GM12878 (cell line): Measurements from ENCODE around the gene CA7. TPM values are rescaled to one million over a fixed set of nuclear protein-coding genes. Genes with fewer than 3 reads are reported as not detected.

ENCODE experiments used
- ATAC-seq: fragments of 200-7000 bp; cut with Tn5 transposase; 3 replicates; pipeline ENCODE4 v1.9.1; 2020; ENCODE audit warnings: mild to moderate bottlenecking, moderate library complexity
- BruUV-seq: library from RNA; stranded (reverse); fragments of 400-500 nt; replicated peaks from 2 replicates; lab custom pipeline; 2021; lab: Mats Ljungman, UMichigan
- CTCF ChIA-PET: fragments of 300-600 bp; sonication (Branson Sonifier 250); formaldehyde crosslinking; extraction: SDS; loops from one replicate; lab custom pipeline; 2021; ENCODE audit warnings: inconsistent platforms; lab: Yijun Ruan, JAX
- POLR2A ChIA-PET: fragments of 350-600 bp; formaldehyde crosslinking; extraction: SDS; loops from one replicate; lab custom pipeline; 2021; ENCODE audit warnings: inconsistent platforms; lab: Charles Lee
- RAD21 ChIA-PET: fragments of 300-600 bp; sonication (Branson Sonifier 250); formaldehyde crosslinking; loops from one replicate; lab custom pipeline; 2023; ENCODE audit warnings: antibody characterized with exemption; ENCODE audit not compliant: unreplicated experiment; lab: Charles Lee
- SMC1A ChIA-PET: fragments of 300-600 bp; sonication (Branson Sonifier 250); formaldehyde crosslinking; loops from one replicate; lab custom pipeline; 2023; ENCODE audit not compliant: unreplicated experiment, uncharacterized antibody; lab: Charles Lee
- DNase-seq: peaks from one replicate; pipeline ENCODE4 v3.0.0-alpha.2; 2011; ENCODE audit warnings: low read depth, low spot score
- FAIRE-seq: peaks from 3 replicates; lab custom pipeline; 2011; peaks lifted over from hg19 to GRCh38; lab: Jason Lieb, UNC
- H2AFZ ChIP-seq: 2 replicates; pipeline ENCODE4 v1.6.0; 2011; ENCODE audit warnings: low read depth, low read length, control low read depth; ENCODE audit not compliant: control insufficient read depth
- H3K27ac ChIP-seq: 2 replicates; pipeline ENCODE4 v1.5.1; 2011; ENCODE audit warnings: control low read depth; ENCODE audit not compliant: control insufficient read depth, insufficient read depth
- H3K27me3 ChIP-seq, 2 experiments: replicated peaks in 1 of 2; 2 replicates each; pipeline versions ENCODE4 v1.6.0 to v1.6.1; 2011; ENCODE audit warnings: low read length in 1 of 2; ENCODE audit not compliant: control insufficient read depth in 2 of 2, insufficient read depth in 2 of 2
- H3K36me3 ChIP-seq, 2 experiments: 2 replicates each; pipeline ENCODE4 v1.5.1; 2011; ENCODE audit warnings: low read length in 1 of 2; ENCODE audit not compliant: control insufficient read depth in 2 of 2, insufficient read depth in 2 of 2
- H3K4me1 ChIP-seq: 2 replicates; pipeline ENCODE4 v1.6.1; 2011; ENCODE audit warnings: mild to moderate bottlenecking, low read length, moderate library complexity, mixed read lengths; ENCODE audit not compliant: control insufficient read depth, insufficient read depth
- H3K4me2 ChIP-seq: 2 replicates; pipeline ENCODE4 v1.6.0; 2011; ENCODE audit warnings: control low read depth; ENCODE audit not compliant: control insufficient read depth, insufficient read depth
- H3K4me3 ChIP-seq: fragments of 200-600 bp; sonication (generic); 2 replicates; pipeline ENCODE4 v1.5.1; 2016
- H3K79me2 ChIP-seq: 2 replicates; pipeline ENCODE4 v1.6.0; 2011; ENCODE audit warnings: low read length; ENCODE audit not compliant: control insufficient read depth, insufficient read depth
- H3K9ac ChIP-seq: 2 replicates; pipeline ENCODE4 v1.8.0; 2011; ENCODE audit warnings: low read length, control low read depth, mixed read lengths; ENCODE audit not compliant: control insufficient read depth, insufficient read depth
- H3K9me3 ChIP-seq: replicated peaks from 3 replicates; pipeline ENCODE4 v1.5.1; 2011; ENCODE audit warnings: mild to moderate bottlenecking, low read length; ENCODE audit not compliant: control insufficient read depth, insufficient read depth
- H4K20me1 ChIP-seq: 2 replicates; pipeline ENCODE4 v1.6.0; 2011; ENCODE audit not compliant: control insufficient read depth, insufficient read depth
- BACH1 ChIP-seq: fragments of 450-650 bp; IDR thresholded peaks from 2 replicates; pipeline ENCODE4 v1.6.1; 2017; ENCODE audit warnings: mild to moderate bottlenecking, borderline replicate concordance
- E2F4 ChIP-seq: IDR thresholded peaks from 2 replicates; pipeline ENCODE4 v1.6.1; 2012; ENCODE audit warnings: low read depth, low read length, improper control_type of control experiment
- ETV6 ChIP-seq, 2 experiments: fragments of 450-650 bp in 1 of 2; IDR thresholded peaks in 1 of 2; conservative IDR thresholded peaks in 1 of 2; 2 replicates each; pipeline ENCODE4 v1.6.1; 2014; ENCODE audit warnings: antibody characterized with exemption in 1 of 2, borderline replicate concordance in 1 of 2, low read depth in 1 of 2, mild to moderate bottlenecking in 1 of 2, moderate library complexity in 1 of 2
- FOXK2 ChIP-seq: fragments of 450-650 bp; IDR thresholded peaks from 2 replicates; pipeline ENCODE4 v1.6.1; 2017; ENCODE audit warnings: mild to moderate bottlenecking, moderate library complexity
- MTA3 ChIP-seq: IDR thresholded peaks from 2 replicates; pipeline ENCODE4 v1.6.1; 2012; ENCODE audit warnings: low read length, inconsistent platforms, borderline replicate concordance
- NFIC ChIP-seq: IDR thresholded peaks from 2 replicates; pipeline ENCODE4 v1.6.1; 2012; ENCODE audit warnings: low read depth, mild to moderate bottlenecking, inconsistent platforms, low read length, moderate library complexity
- PML ChIP-seq: IDR thresholded peaks from 2 replicates; pipeline ENCODE4 v1.6.1; 2012; ENCODE audit warnings: low read length, inconsistent platforms
- STAT3 ChIP-seq: IDR thresholded peaks from 2 replicates; pipeline ENCODE4 v1.6.1; 2011; ENCODE audit warnings: low read depth, low read length, improper control_type of control experiment
- ZNF274 ChIP-seq: IDR thresholded peaks from one replicate; pipeline ENCODE4 v1.8.0; 2011; ENCODE audit not compliant: insufficient read length, insufficient read depth
- ZNF622 ChIP-seq: fragments of 450-650 bp; IDR thresholded peaks from 2 replicates; pipeline ENCODE4 v1.6.1; 2017; ENCODE audit warnings: mild to moderate bottlenecking, inconsistent platforms
- WGBS: methylation state at CpG from one replicate; pipeline ENCODE4 v1.1.6; 2016; ENCODE audit warnings: low lambda C conversion rate; ENCODE audit not compliant: insufficient replicate concordance, insufficient coverage; ENCODE audit errors: missing lambda C conversion rate; 5-methylcytosine and 5-hydroxymethylcytosine counted together
- in situ Hi-C: fragments of 300-500 bp; cut with MboI; formaldehyde crosslinking; loops from 9 replicates; pipeline ENCODE4 v1.14.3; 2018; ENCODE audit warnings: mixed read lengths
- intact Hi-C: fragments of 100-400 bp; cut with micrococcal nuclease; formaldehyde crosslinking; loops from one replicate; pipeline ENCODE4 v1.14.2; 2022; ENCODE audit not compliant: unreplicated experiment
- polyA plus RNA-seq, 11 experiments: library from polyadenylated mRNA; depleted of rRNA in 4 of 11; unstranded in 6 of 11; stranded (reverse) in 5 of 11; fragments of >200 nt; fragmentation: Nextera tagmentation in 4 of 11; fragmentation: Illumina TruSeq in 1 of 11; extraction: Ambion mirVana in 4 of 11; extraction: Trizol in 1 of 11; gene quantifications; 1 replicate in 1 of 11; 2 replicates in 10 of 11; pipeline versions ENCODE4 v1.2.1 to v1.2.3, GENCODE V29; 2011 to 2016; ENCODE audit warnings: inconsistent platforms in 2 of 11, missing spikeins in 2 of 11, low read depth in 1 of 11
- total RNA-seq, 4 experiments: library from RNA; depleted of rRNA in 3 of 4; stranded (reverse); fragments of >200 nt in 3 of 4; fragmentation: Illumina TruSeq in 1 of 4; extraction: Trizol in 1 of 4; gene quantifications; 2 replicates each; pipeline versions ENCODE4 v1.2.1 to v1.2.3, GENCODE V29; 2013 to 2021
- TF ChIP-seq, protein P1 (sequence below): fragments of 450-650 bp; IDR thresholded peaks from 2 replicates; pipeline ENCODE4 v1.6.1; 2016; ENCODE audit warnings: mild to moderate bottlenecking
- TF ChIP-seq, protein P2 (sequence below): fragments of 450-650 bp; IDR thresholded peaks from 2 replicates; pipeline ENCODE4 v1.6.1; 2016; ENCODE audit warnings: mild to moderate bottlenecking

The CA7 gene
- total and polyA plus RNA-seq, 10 of the 15 experiments (the other 5 are each of a cell fraction or from before 2014, with no cell fraction given), result 0.04 TPM; not detected in 9

DNA sequence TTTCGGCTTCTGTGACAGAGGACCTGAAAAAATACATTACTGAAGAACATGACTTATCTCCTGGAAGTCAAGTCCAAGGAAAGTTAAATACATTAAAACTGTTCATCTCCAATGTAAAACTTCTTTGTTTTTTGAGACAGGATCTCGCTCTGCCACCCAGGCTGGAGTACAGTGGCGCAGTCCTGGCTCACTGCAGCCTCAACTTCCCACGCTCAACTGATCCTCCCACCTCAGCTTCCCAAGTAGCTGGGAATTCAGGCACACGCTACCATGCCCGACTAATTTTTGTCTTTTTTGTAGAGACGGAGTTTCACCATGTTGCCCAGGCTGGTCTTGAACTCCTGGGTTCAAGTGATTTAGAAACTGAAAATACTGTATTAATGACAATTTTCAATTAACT is 33.2 kb upstream of the CA7 start:
- Histone ChIP-seq H3K9me3 (no peaks in the 10 kb centered on the region), H3K4me2 (no peak overlapping the region), H3K27me3 (no peaks in the 10 kb centered on the region), H3K9ac (no peak overlapping the region), H2AFZ (no peak overlapping the region), H3K79me2 (no peaks in the 10 kb centered on the region), H3K27ac (no peak overlapping the region), H4K20me1 (no peaks in the 10 kb centered on the region), H3K36me3 (peaks cover 2 to 6% of the 10 kb centered on the region in 2 experiments; a peak in 3 of 4 replicates), H3K4me1 (no peaks in the 10 kb centered on the region), H3K4me3 (no peak overlapping the region)
- ChIA-PET POLR2A (no interaction called here), SMC1A (no interaction called here), RAD21 (no interaction called here), CTCF (interaction anchor here (1.1 to 3.2 kb wide), 3 partner anchors 20 to 62 kb away, joined by 4 to 16 read pairs (median 5); partner anchors contain the start of gene NAE1)
- intact Hi-C loops (no loop called here), in situ Hi-C loops (no loop called here)
- TF ChIP-seq NFIC, result no peak
- no peak for TF ChIP-seq MTA3
- no peak for TF ChIP-seq ZNF274
- TF ChIP-seq E2F4, result no peak
- TF ChIP-seq PML, result no peak
- TF ChIP-seq ZNF622, result no peak
- TF ChIP-seq, protein P1, sequence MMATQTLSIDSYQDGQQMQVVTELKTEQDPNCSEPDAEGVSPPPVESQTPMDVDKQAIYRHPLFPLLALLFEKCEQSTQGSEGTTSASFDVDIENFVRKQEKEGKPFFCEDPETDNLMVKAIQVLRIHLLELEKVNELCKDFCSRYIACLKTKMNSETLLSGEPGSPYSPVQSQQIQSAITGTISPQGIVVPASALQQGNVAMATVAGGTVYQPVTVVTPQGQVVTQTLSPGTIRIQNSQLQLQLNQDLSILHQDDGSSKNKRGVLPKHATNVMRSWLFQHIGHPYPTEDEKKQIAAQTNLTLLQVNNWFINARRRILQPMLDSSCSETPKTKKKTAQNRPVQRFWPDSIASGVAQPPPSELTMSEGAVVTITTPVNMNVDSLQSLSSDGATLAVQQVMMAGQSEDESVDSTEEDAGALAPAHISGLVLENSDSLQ, result no peak
- TF ChIP-seq FOXK2, result no peak
- TF ChIP-seq ETV6 (conservative IDR thresholded peaks at IDR 0.05 in 1 of 2, IDR thresholded peaks at IDR 0.05 in 1 of 2; ENCODE audit: borderline replicate concordance in 1 of 2, low read depth in 1 of 2), result no peak
- no peak for TF ChIP-seq BACH1
- TF ChIP-seq, protein P2, sequence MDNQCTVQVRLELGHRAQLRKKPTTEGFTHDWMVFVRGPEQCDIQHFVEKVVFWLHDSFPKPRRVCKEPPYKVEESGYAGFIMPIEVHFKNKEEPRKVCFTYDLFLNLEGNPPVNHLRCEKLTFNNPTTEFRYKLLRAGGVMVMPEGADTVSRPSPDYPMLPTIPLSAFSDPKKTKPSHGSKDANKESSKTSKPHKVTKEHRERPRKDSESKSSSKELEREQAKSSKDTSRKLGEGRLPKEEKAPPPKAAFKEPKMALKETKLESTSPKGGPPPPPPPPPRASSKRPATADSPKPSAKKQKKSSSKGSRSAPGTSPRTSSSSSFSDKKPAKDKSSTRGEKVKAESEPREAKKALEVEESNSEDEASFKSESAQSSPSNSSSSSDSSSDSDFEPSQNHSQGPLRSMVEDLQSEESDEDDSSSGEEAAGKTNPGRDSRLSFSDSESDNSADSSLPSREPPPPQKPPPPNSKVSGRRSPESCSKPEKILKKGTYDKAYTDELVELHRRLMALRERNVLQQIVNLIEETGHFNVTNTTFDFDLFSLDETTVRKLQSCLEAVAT, result no peak
- TF ChIP-seq STAT3, result no peak
- ATAC-seq (no peak), FAIRE-seq (no peak), DNase-seq (no peak)
- WGBS, result 99% methylated on average over 7 of the region's 7 CpGs
- BruUV-seq, result no TSS peak
